ENCODE results near the gene KLKB1. TPM values are rescaled to one million over a fixed set of nuclear protein-coding genes. Genes with fewer than 3 reads are reported as not detected.

Gene KLKB1
- total RNA-seq, 6 experiments from 2014 or later = 48.1 to 130 (median 75.8) TPM

- 83% methylated on average over 8 of the region's 8 CpGs for WGBS (ENCODE audit: insufficient coverage, low coverage, low lambda C conversion rate, missing lambda C conversion rate)
- intact Hi-C loops (cut with DNase I) = no loop called here
- no peak overlapping the region for H3K4me3 ChIP-seq
- H3K9me3 ChIP-seq = no peaks in the 10 kb centered on the region
- TF ChIP-seq CTCF (IDR thresholded peaks at IDR 0.05) = no peak
- no peak for TF ChIP-seq POLR2A (IDR thresholded peaks at IDR 0.05)
- no peaks in the 10 kb centered on the region for H3K27me3 ChIP-seq
- DNase-seq = no peak
- peaks cover 0 to 21% (median 8%) of the 10 kb centered on the region in 4 donors for H3K36me3 ChIP-seq
- peak in 2 of 4 donors; percentile 35 to 64 for ATAC-seq
- H3K27ac ChIP-seq = peak overlapping the region in 2 of 3 donors; percentile 42 to 56
- peaks cover 0 to 26% (median 3%) of the 10 kb centered on the region in 4 donors for H3K4me1 ChIP-seq
These were observed 22.8 kb downstream of the KLKB1 start for GRCh38 chr4:186249785-186250754.

- H3K36me3 ChIP-seq = peaks cover 0 to 26% (median 13%) of the 10 kb centered on the region in 4 donors
- no peak for TF ChIP-seq POLR2A (IDR thresholded peaks at IDR 0.05)
- no peak for TF ChIP-seq CTCF (IDR thresholded peaks at IDR 0.05)
- ATAC-seq (peak; percentile 67 to 75 (median 72)), DNase-seq (no peak)
- H3K27me3 ChIP-seq = no peaks in the 10 kb centered on the region
- H3K4me3 ChIP-seq = no peak overlapping the region
- H3K4me1 ChIP-seq = peaks cover 0 to 26% (median 3%) of the 10 kb centered on the region in 4 donors
- intact Hi-C loops (cut with DNase I) = no loop called here
- H3K27ac ChIP-seq = peak overlapping the region in 2 of 3 donors; percentile 42 to 56
- 31% methylated on average over 2 of the region's 2 CpGs for WGBS (ENCODE audit: insufficient coverage, low coverage, low lambda C conversion rate, missing lambda C conversion rate)
- H3K9me3 ChIP-seq = no peaks in the 10 kb centered on the region
These were observed 23.5 kb downstream of the KLKB1 start for GRCh38 chr4:186250760-186251159.

GRCh38 chr4:186255122-186255521 is 27.8 kb downstream of the KLKB1 start:
- Histone ChIP-seq H3K4me1 (peaks cover 0 to 34% (median 9%) of the 10 kb centered on the region in 4 donors), H3K27ac (no peak overlapping the region), H3K9me3 (no peaks in the 10 kb centered on the region), H3K36me3 (peaks cover 0 to 30% (median 17%) of the 10 kb centered on the region in 4 donors), H3K4me3 (no peak overlapping the region), H3K27me3 (no peaks in the 10 kb centered on the region)
- intact Hi-C loops (cut with DNase I) = no loop called here
- no peak for DNase-seq
- 100% methylated on average over 1 of the region's 3 CpGs for WGBS (ENCODE audit: insufficient coverage, low coverage, low lambda C conversion rate, missing lambda C conversion rate)
- TF ChIP-seq CTCF (IDR thresholded peaks at IDR 0.05) (no peak), POLR2A (IDR thresholded peaks at IDR 0.05) (no peak)
- ATAC-seq = no peak

GRCh38 chr4:186258216-186258811 is 31.0 kb downstream of the KLKB1 start:
- no peaks in the 10 kb centered on the region for H3K9me3 ChIP-seq
- no peaks in the 10 kb centered on the region for H3K27me3 ChIP-seq
- no peak overlapping the region for H3K4me3 ChIP-seq
- ATAC-seq (peak; percentile 1 to 26 (median 8)), DNase-seq (peak in 1 of 3 donors; percentile 54)
- peaks cover 0 to 23% (median 12%) of the 10 kb centered on the region in 4 donors for H3K36me3 ChIP-seq
- intact Hi-C loops (cut with DNase I) = no loop called here
- peaks cover 0 to 41% (median 16%) of the 10 kb centered on the region in 4 donors for H3K4me1 ChIP-seq
- peak overlapping the region; percentile 30 to 97 (median 95) for H3K27ac ChIP-seq
- 49% methylated on average over 11 of the region's 12 CpGs for whole genome bisulfite sequencing (ENCODE audit: insufficient coverage, low coverage, low lambda C conversion rate, missing lambda C conversion rate)
- TF ChIP-seq POLR2A (IDR thresholded peaks at IDR 0.05) (peak; percentile 13), CTCF (IDR thresholded peaks at IDR 0.05) (no peak)

All from right lobe of liver (tissue), 6 donors.